H1 (cell line): Measurements from ENCODE around the gene NAIF1. TPM values are rescaled to one million over a fixed set of nuclear protein-coding genes. Genes with fewer than 3 reads are reported as not detected.

Source experiments
- CBX5 ChIP-seq: fragments of 300-800, 300-1000 bp; sonication (generic); IDR thresholded peaks from 2 replicates; pipeline ENCODE4 v1.7.1; 2016; ENCODE audit warnings: antibody characterized with exemption, low read length, low read depth
- CHD7 ChIP-seq: fragments of 300-600 bp; sonication (generic); IDR thresholded peaks from 2 replicates; pipeline ENCODE4 v1.7.1; 2012; ENCODE audit warnings: low read length, moderate library complexity, mild to moderate bottlenecking, inconsistent platforms; ENCODE audit not compliant: insufficient replicate concordance
- NRF1 ChIP-seq: IDR thresholded peaks from 2 replicates; pipeline ENCODE4 v1.6.1; 2011; ENCODE audit warnings: mild to moderate bottlenecking, low read depth, low read length, improper control_type of control experiment
- PHF8 ChIP-seq: fragments of 200-600 bp; sonication (generic); conservative IDR thresholded peaks from 2 replicates; pipeline ENCODE4 v1.7.1; 2012; ENCODE audit warnings: low read depth, mild to moderate bottlenecking, inconsistent platforms, low read length, moderate library complexity
- RFX5 ChIP-seq: IDR thresholded peaks from 2 replicates; pipeline ENCODE4 v1.6.1; 2011; ENCODE audit warnings: low read depth, low read length, improper control_type of control experiment, borderline replicate concordance
- SRF ChIP-seq: IDR thresholded peaks from 2 replicates; pipeline ENCODE4 v1.6.1; 2011; ENCODE audit warnings: mild to moderate bottlenecking, low read depth, low read length, moderate library complexity
- SUZ12 ChIP-seq: fragments of 200-600 bp; sonication (generic); IDR thresholded peaks from 2 replicates; pipeline ENCODE4 v1.6.1; 2012; ENCODE audit warnings: mild to moderate bottlenecking, inconsistent platforms, low read length, moderate library complexity, mixed read lengths
- polyA plus RNA-seq, 7 experiments: library from polyadenylated mRNA; depleted of rRNA in 3 of 7; stranded (reverse) in 5 of 7; unstranded in 2 of 7; fragments of >200 nt in 5 of 7; fragments of 200-250 nt in 2 of 7; gene quantifications; 1 replicate in 5 of 7; 2 replicates in 1 of 7; 4 replicates in 1 of 7; pipeline versions ENCODE4 v1.2.1 to v1.2.3, GENCODE V29; 2011 to 2013; ENCODE audit warnings: missing spikeins in 2 of 7, mixed read lengths in 2 of 7
- total RNA-seq: library from RNA; stranded (reverse); fragmentation: NEBNext Ultra II Directional; extraction: Animal tissue kit (Norgen Biotek cat#: 25700); gene quantifications from 2 replicates; pipeline ENCODE4 v1.2.1, GENCODE V29; 2021

The NAIF1 gene
- total and polyA plus RNA-seq, 2 of the 8 experiments (the other 6 are each of a cell fraction or from before 2014, with no cell fraction given): 8.7 to 9.0 TPM

DNA sequence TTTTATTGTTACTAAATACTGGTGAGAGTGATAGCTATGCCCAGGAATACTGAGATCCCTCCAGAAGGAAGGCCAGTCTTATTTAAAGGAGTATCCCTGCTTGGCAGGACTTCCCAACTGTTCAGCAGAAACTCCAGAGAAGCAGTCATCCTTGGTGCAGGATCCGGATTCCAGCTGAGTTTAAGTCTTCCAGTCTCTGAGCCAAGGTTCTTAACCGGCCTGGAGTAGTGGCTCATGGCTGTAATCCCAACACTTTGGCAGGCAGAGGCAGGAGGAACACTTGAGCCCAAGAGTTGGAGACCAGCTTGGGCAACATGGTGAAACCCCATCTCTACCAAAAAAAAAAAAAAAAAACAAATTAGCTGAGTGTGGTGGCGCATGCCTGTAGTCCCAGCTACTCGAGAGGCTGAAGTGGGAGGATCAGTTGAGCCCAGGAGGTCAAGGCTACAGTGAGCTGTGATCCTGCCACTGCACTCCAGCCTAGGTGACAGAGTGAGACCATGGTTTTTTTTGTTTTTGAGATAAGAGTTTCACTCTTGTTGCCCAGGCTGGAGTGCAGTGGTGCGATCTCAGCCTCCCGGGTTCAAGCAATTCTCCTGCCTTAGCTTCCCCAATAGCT, 7.6 kb downstream of the NAIF1 start (continued):
- TF ChIP-seq NRF1 (no peak), SRF (no peak), RFX5 (no peak), PHF8 (no peak), CHD7 (no peak), CBX5 (no peak), SUZ12 (no peak)
